CMK (cell line): ENCODE results near the gene ABCG5.

ENCODE experiments used
- DNase-seq: peaks from one replicate; pipeline ENCODE4 v3.0.0-alpha.2; 2010; ENCODE audit warnings: low read depth

The ABCG5 gene

DNA sequence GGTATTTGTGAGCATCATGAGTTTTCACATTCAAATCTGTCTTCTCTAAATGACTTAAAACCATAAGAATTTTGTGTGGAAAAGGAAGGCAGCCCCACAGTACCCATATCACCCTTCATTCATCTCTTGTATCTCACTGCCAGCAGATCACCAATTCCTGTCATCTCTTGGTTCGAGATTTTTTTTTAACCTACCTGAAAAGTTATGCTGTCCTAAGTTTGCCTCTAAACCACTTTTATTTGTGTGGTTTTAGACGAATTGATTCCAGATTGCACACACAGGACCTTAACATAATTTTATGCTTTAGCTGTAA, 32.0 kb downstream of the ABCG5 start:
- no peak for DNase-seq

DNA sequence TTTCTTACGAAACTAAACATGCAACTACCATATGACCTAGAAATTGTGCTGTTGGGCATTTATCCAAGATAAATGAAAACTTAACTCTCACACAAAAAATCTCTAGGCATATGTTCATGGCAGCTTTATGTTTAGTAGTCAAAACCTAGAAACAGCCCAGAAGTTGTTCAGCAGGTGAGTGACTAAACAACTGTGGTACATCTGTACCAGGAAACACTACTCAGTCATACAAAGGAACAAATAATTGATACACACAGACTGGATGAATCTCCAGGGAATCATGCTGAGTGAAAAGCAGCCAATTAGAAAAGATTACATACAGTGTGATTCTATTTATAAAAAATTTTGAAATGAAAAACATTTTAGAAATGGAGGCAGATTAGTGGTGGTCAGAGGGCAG, 35.5 kb downstream of the ABCG5 start:
- no peak for DNase-seq

DNA sequence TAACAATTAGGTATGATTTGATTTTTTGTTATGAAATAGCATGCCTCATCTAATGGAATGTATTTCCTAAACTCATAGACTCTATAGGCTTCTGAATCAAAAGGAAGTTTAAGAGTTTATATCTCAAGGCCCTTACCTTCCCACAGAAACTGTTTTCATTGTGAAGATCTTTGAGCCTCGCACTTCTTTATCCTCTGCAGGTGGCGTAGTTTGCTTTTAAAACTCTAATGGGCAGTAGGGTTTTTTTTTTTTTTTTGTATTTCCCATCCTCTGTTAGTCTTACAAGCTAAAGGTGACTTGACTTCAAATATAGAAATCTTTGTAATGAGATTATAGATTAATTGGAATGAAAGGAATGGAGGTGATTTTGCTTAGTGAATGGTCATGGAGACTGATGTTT, 36.5 kb downstream of the ABCG5 start:
- DNase-seq: no peak

DNA sequence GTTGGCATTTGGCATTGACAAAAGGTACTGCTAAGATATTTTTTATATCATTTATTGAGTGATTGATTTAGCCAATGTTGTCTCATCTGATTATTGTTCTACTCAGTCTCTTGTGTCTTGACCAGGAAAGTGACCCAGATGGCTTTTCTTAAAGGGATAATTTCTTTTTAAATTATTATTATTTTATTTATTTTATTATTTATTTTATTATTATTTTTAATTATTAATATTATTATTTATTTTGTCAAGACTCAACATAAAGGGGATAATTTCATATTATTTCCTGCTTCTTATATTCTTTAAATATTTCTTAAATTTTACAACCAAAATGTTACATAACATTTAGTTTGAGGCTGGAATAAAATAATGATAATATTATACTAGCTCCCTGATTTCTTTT, 37.7 kb downstream of the ABCG5 start:
- no peak for DNase-seq

DNA sequence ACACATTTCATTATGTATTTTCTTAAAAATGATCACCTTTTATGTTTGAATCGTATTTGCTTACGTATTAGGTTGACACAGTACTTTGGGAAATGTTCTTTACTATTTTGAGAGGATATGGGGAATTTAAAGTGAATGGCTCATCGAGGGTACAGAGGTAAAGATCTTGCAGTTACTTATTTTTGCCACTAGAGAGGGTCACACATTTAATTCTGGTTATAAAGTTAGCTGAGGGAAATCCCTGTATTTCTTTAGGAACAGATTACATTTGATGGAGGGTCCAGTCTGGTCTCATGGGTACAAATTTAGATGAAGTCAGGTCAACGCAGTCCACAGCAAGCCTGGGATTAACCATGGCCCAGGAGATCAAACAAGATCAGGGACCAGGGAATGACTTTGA, 40.3 kb downstream of the ABCG5 start:
- DNase-seq: no peak

DNA sequence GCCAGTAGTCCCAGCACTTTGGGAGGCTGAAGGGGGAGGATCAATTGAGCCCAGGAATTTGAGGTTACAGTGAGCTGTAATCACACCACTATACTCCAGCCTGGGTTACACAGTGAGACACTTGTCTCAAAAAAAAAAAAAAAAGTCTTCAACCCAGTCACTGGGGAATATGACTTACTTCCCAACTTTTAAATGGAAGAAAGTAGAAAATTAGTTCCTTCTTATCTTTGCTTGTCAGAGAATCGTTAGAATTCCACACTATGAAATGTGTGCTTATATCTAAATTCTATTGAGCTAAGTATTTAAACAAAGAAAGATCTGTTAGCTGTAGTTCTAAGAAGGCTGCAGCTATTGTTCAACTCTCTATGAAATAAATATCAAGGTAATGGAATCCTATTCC, 42.4 kb downstream of the ABCG5 start:
- DNase-seq: no peak

DNA sequence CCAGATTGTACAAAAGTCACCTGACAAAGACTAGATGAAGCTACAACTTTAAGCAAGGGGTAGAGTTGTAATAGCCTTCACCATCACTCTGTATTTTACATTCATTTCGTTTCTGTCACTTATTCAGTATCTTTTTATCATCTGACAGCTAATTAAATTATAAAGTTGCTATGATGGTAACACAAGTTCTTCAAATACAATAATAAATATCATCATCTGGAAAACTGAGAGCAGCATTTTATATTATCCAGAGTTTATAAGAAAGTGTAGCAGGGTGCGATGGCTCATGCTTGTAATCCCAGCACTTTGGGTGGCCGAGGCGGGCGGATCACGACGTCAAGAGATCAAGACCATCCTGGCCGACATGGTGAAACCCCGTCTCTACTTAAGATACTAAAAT, 43.7 kb downstream of the ABCG5 start:
- no peak for DNase-seq

DNA sequence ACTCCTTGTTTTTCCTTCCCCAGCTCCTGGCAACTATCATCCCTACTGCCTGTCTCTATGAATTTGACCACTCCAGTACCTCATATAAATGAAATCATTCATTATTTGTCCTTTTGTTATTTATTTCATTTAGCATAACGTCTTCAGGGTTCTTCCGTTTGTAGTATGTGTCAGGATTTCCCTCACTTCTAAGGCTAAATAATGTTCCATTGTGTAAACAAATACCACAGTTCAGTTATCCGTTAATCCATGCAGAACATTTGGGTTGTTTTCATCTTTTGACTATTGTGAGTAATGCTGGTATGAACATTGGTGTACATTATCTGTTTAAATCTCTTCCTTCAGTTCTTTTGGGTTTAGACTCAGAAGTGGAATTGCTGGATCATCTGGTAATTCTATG, 46.0 kb downstream of the ABCG5 start:
- DNase-seq: no peak

DNA sequence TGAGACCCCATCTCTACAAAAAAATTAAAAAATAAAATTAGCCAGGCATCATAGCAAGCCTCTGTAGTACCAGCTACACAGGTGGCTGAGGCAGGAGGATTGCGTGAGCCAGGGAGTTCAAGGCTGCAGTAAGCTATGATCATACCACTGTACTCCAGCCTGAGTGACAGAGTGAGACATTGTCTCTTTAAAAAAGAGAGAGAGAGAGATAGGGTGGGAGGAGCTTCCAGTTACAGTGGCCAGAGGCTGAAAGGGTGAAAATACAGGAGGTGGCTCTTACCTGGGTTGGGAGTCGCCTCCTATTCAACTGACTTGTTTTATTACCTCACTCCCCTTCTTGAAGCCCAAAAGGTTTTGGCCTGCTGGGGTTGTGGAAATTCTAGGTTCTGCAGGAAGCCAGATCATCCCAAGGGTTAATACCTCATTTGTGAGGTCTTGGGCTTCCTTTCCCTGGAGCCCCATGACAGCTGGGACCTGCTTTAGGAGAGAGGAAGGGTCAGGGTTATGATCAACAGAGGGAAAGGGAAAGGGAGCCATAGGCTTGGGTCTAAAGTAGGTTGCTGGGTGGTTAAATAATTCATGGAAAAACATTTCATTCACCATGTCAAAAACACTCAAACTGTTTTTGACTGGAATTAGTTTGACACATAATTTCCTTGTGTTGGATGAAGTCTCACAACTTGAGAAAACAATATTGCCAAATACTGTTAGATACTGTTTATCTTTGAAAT, 47.4 kb downstream of the ABCG5 start:
- DNase-seq: no peak

DNA sequence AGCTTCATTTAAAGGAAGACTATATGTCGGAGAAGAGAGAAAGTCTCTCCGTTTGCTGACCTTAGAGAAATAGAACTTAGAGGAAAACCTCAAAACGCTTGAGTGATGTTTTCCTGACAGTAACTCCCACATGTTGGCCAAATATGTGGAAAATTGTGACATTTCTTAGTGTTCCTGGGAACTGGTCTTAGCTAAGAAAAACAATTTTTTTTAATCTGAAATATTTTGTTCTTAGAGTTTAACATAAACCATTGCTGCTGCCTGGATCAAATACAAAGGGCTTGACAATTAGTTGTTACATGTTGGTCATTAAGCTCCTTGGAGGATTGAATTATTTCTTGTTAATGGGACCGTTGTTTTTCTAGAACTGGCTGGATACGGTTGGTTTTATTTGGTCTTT, 48.5 kb downstream of the ABCG5 start:
- DNase-seq: no peak

DNA sequence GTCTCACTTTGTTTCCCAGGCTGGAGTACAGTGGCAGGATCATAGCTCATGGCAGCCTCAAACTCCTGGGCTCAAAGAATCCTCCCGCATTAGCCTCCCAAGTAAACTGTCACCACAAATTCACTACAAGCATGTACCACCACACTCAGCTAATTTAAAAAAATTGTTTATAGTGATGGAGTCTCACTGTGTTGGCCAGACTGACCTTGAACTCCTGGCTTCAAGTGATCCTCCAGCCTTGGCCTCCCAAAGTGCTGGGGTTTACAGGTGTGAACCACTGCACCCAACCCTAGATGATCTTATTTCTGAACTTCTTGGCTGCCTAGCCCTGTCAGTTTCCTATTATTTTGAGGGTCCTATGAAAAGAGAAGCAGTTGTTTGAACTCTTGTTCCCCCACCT, 50.0 kb downstream of the ABCG5 start:
- no peak for DNase-seq

DNA sequence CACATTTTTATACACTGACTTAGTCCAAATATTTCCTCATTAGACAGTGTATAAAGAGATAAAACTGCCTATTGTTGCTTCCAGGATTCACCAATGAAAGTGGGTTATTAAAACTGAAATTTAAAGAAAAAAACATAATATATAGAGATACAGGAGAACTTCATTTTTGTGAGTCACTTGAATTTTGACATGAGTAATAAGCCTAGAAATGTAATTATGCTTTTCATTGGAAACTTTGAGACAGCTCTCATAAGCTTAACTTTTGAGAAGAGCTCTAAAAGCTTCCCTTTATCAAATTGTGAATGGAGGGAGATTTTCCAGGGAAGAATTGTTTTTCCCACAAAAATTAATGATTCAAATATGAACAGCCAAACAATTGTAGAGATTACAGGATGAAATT, 50.7 kb downstream of the ABCG5 start:
- no peak for DNase-seq

DNA sequence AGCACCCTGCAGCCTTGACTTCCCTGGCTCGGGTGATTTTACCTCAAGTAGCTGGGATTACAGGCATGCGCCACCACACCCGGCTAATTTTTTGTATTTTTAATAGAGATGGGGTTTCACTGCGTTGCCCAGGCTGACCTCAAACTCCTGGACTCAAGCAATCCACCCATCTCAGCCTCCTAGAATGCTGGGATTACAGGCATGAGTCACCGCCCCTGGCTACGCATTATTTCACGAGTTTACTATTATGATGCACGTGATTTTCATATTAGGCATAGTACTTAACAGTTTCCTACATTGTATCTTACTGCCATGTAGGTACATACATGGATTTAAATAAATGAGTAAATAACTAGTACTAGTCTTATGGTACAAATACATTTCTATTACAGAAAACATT, 60.4 kb downstream of the ABCG5 start:
- no peak for DNase-seq

DNA sequence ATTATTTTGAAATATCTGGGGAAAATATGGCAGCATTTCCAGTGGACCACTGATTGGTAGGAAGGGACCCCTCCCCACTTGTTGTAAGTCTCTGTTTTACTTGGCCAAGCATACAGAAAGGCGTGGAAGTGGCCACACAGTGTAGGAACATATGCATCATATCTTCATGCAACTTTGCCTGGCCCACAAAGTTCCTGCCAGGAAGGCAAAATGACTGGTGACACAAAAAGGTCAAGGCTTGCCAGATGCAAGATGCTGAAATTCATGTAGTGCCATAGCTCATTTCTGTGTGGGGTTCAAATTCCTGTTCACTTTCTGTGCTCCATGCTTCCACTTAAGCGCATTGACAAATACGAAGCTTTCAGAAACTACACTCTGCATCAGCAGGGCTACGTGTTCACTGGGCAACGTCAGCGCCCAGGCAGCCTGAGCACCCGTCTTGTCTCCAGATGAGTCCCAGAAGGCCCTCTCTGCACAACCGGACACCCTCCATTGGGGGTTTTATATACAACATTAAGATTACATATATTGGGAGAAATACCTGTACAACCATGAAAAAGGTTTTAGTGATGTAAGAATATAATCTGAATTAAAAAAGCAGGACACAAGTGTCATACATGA, 61.2 kb downstream of the ABCG5 start:
- DNase-seq: no peak

DNA sequence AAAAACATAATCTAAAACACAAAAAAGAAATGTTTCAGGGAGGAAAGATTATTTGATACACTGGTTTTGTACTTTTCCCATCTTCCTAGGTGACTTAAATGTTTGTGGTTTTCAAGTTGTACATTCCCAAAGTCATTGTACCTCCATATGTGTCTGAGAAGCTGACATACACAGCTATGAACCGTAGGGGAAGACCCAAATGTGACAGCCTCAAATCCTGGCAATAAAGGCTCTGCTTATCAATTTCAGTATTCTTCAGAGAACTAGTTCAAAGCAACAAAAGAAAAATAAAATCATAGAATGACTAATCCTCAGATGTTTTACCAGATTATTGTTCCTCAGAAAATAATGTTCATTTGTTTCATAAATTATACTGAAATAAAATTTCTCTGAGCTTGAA, 62.3 kb downstream of the ABCG5 start:
- DNase-seq: no peak

DNA sequence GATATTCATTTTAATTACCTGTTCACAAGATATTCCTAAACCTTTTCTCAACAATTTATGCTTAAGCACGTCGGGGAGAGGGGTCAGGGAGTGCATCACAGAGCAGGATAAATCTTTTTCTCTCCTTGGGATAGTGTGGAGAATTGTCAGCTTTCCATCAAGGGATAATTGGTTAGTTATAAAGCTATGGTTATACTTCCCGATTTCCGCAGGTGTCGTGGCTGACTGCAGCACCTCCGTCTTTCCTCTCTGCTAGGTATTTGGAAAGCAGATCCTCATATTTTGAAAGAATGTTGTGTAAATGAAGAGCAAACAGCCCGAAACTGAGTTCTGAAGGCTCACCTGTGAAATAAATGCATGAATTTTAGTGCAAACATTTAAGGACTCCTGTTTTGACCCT, 64.0 kb downstream of the ABCG5 start:
- no peak for DNase-seq

DNA sequence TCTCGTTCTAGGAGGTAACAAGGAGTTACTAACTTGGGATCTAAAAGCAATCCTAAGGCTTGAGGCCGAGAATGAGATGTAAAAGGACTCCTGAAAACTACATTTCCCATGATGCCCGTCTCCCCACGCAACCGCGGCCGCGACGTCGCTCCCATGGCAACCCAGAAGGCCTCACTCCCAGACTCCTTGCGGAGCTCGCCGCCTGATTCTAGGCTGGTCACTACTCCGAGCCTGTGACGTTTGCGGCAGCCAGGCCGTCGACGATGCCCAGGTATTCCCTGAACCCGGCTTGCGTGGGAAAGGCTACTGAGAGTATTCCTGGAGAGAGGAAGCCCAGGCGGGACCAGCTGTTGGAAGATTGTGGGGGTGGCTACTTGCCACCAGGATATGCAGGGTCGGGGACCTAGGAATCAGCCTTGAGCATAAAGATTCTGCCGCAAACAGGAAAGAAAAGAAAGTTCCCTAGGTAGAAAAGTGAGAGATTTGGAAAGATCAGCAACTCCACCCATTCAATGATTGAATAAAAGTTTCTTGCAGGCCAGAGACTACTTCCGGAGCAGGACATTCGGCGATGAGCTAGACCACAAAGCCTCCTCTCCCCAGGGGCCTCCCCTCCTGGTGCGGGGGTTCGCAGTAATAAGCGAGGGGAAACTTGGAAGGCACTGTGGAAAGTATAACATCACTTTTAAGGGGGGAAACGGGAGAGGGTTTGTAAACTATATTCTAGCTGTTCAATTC, 64.6 kb downstream of the ABCG5 start, which contains the start of gene DYNC2LI1:
Gene DYNC2LI1 (plus strand): TSS at position 164 of the 738 bp plus-strand sequence. CDS start 100 bp downstream, at position 264.
- peak; percentile 55 for DNase-seq

DNA sequence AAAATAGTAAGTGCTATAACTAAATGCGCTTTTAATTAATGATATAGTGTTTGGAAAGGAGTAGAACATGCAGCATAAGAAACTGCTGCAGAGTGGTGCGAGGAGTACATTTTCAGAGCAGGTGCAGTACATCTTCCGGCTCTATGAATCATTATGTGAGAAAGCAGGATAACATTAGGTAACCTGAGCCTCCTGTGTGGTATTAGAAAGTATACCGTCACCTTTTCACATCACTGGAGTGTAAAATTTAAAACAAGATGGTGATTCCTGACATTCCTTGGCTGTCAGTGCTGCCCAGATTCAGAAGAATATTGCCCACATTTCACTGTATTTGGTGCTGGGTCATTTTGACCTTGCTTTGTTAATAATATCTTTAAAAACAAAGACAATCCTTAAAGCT, 72.6 kb downstream of the ABCG5 start:
- no peak for DNase-seq

DNA sequence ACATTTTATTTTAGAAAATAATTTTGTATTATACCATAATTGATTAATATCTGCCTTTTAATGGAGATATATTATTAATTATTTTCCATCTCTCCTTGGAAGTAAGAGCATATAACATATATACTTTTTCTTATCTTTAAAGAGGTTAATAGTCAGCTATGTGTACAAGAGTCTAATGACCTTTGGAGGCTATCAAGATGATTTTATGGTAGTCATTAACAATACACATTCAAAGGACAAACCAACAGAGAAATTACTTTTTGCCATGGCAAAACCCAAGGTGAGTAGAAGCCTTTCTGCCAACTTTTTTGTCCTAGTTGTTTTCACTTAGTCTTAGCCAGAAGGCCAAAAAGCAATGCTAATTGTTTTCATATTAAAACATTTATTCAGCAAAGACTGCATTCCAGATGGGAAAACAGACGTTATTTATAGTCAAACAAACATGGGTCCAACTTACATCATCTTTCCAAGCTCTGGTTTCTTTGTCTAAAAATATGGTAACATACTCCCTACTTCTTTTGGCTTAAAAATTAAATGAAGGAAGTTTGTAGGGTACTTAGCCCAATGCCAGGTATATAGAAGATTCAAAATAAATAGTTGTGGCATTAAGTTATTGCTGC, 74.4 kb downstream of the ABCG5 start:
- DNase-seq: no peak

DNA sequence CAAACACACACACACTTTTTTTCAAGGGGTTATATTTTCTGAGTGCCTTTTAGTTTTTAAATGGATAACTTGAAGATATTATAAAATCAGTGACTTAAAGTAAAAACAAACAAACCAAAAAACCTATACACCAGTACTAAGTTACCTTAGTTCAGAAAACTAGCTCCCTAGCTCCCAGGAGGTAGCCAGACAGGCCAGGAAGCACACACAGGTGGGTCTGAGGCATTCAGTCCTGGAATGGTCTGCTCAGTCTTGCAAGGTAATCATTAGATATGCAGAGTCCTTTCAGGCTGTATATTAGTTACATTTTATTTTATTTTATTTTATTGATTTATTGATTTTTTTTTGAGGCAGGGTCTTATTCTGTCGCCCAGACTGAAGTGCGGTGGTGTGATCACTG, 75.5 kb downstream of the ABCG5 start:
- no peak for DNase-seq
